ENCODE results near the gene OR10C1.

The OR10C1 gene

DNA sequence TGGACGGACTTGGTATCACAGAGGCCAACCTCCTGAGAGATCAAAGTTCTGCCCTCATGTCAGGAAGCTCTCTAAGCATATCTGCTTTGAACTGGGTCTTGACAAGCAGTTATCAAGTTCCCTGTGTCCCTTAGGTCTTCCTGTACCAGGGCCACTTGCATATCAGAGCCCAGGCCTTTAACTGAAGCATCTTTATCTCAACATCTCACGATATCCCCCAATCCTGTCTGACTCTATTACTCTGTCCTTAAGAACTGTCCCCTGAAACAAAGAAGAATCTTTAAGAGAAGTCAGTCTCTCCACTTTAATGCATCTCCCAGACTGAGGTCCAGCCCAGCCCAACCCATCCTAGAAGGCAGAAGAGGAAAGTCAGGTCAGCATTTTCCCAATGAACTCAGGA, 40.5 kb downstream of the OR10C1 start:
- TF ChIP-seq FOXK2 (IDR thresholded peaks at IDR 0.05) (no peak), L3MBTL2 (conservative IDR thresholded peaks at IDR 0.05) (no peak), HDGF (IDR thresholded peaks at IDR 0.05; ENCODE audit: borderline replicate concordance) (no peak), FOXM1 (IDR thresholded peaks at IDR 0.05; ENCODE audit: borderline replicate concordance) (no peak), BHLHE40 (IDR thresholded peaks at IDR 0.05; ENCODE audit: borderline replicate concordance) (no peak), SP1 (IDR thresholded peaks at IDR 0.05) (no peak), ELF4 (IDR thresholded peaks at IDR 0.05) (no peak), LEF1 (IDR thresholded peaks at IDR 0.05; ENCODE audit: borderline replicate concordance) (no peak), PKNOX1 (IDR thresholded peaks at IDR 0.05) (no peak), FOXA1 (IDR thresholded peaks at IDR 0.05) (no peak), TARDBP (IDR thresholded peaks at IDR 0.05) (no peak), ZNF384 (IDR thresholded peaks at IDR 0.05) (no peak), NFRKB (IDR thresholded peaks at IDR 0.05) (no peak), ARNT (IDR thresholded peaks at IDR 0.05) (no peak), CTBP1 (IDR thresholded peaks at IDR 0.05; ENCODE audit: borderline replicate concordance) (no peak)
- CTCF ChIA-PET = no interaction called here
- POLR2A ChIA-PET = no interaction called here
- DNase-seq (ENCODE audit: extremely low spot score) = no peak

DNA sequence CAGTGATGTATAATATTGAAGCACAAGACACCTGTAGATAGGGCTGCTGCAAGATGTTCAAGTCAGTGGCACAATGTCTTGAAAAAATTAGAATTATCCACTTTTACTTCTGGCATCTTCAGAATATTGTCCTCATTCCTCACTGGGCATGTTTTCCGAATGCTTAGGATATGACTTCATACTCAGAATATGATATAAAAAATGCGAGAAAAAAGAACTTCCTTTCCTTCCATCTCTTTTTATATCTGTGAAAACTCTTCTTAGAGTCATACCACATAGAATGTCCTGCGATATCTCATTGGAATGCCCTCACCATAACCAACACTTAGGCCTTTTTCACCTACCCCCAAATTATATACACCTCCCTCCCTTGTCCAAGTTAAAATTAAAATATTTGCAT, 44.1 kb downstream of the OR10C1 start:
- ChIA-PET CTCF (interaction anchor here (0.6 to 0.7 kb wide), 2 partner anchors 181 to 1124 kb away, joined by 3 to 5 read pairs; partner anchors contain the start of gene OR14J1), POLR2A (no interaction called here)
- DNase-seq (ENCODE audit: extremely low spot score) = no peak
- TF ChIP-seq L3MBTL2 (conservative IDR thresholded peaks at IDR 0.05) (no peak), FOXM1 (IDR thresholded peaks at IDR 0.05; ENCODE audit: borderline replicate concordance) (no peak), SUZ12 (IDR thresholded peaks at IDR 0.05) (no peak), FOXK2 (IDR thresholded peaks at IDR 0.05) (no peak), ZNF384 (IDR thresholded peaks at IDR 0.05) (no peak), ARNT (IDR thresholded peaks at IDR 0.05) (no peak), ELF4 (IDR thresholded peaks at IDR 0.05) (no peak), SP1 (IDR thresholded peaks at IDR 0.05) (no peak), PKNOX1 (IDR thresholded peaks at IDR 0.05) (no peak), BHLHE40 (IDR thresholded peaks at IDR 0.05; ENCODE audit: borderline replicate concordance) (no peak), FOXA1 (IDR thresholded peaks at IDR 0.05) (no peak), NFRKB (IDR thresholded peaks at IDR 0.05) (no peak), LEF1 (IDR thresholded peaks at IDR 0.05; ENCODE audit: borderline replicate concordance) (no peak), TARDBP (IDR thresholded peaks at IDR 0.05) (no peak)

DNA sequence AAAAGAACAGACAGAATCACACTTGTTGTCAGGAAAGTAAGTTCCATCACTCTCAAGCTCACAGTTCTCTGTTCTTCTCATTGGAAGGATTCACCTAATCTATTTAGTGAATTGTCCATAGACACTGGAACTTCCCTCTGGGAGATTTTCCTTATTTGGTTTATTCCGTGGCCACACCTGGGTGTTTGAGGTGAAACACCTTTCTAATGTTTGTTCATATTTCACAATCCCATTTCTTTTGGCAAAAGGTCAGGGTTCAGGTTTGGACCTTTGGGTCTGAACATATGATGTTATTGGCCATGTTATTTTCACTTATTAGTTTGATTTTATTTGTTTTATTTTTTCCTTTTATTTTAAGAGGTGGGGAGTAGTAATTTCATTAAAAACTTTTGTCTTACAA, 44.6 kb downstream of the OR10C1 start:
- DNase-seq (ENCODE audit: extremely low spot score) = no peak
- ChIA-PET POLR2A (no interaction called here), CTCF (interaction anchor here (0.6 kb wide), 1 partner anchor 133 kb away, joined by 4 read pairs; no protein-coding TSS in a partner anchor)
- TF ChIP-seq FOXM1 (IDR thresholded peaks at IDR 0.05; ENCODE audit: borderline replicate concordance) (no peak), FOXK2 (IDR thresholded peaks at IDR 0.05) (no peak), HDGF (IDR thresholded peaks at IDR 0.05; ENCODE audit: borderline replicate concordance) (no peak), ELF4 (IDR thresholded peaks at IDR 0.05) (no peak), BHLHE40 (IDR thresholded peaks at IDR 0.05; ENCODE audit: borderline replicate concordance) (no peak), FOXA1 (IDR thresholded peaks at IDR 0.05) (no peak), SUZ12 (IDR thresholded peaks at IDR 0.05) (no peak), TARDBP (IDR thresholded peaks at IDR 0.05) (no peak), CTBP1 (IDR thresholded peaks at IDR 0.05; ENCODE audit: borderline replicate concordance) (no peak), SP1 (IDR thresholded peaks at IDR 0.05) (no peak), ARNT (IDR thresholded peaks at IDR 0.05) (no peak), PKNOX1 (IDR thresholded peaks at IDR 0.05) (no peak), L3MBTL2 (conservative IDR thresholded peaks at IDR 0.05) (no peak)

DNA sequence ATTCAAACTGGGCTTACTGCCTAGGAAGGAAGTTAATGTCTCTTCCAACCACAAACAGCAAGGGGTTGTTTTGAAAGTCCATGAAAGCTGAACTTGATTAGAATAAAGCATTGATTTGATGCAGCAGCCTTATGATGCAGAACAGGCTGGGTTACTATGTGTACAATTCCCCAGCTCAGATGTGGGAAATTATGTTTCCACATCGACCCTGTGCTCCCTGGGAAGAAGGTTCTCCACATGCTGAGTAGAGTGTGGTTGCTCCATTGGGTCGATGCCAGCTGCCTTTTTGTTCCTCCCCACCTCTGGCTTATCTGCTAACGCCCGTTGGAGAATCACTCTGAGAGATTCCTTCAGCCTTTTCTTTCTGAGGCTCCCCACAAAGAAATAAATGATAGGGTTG, 47.5 kb downstream of the OR10C1 start:
- CTCF ChIA-PET = no interaction called here
- TF ChIP-seq BHLHE40 (IDR thresholded peaks at IDR 0.05; ENCODE audit: borderline replicate concordance) (no peak), LEF1 (IDR thresholded peaks at IDR 0.05; ENCODE audit: borderline replicate concordance) (no peak), NFRKB (IDR thresholded peaks at IDR 0.05) (no peak), SP1 (IDR thresholded peaks at IDR 0.05) (no peak), L3MBTL2 (conservative IDR thresholded peaks at IDR 0.05) (no peak), HDGF (IDR thresholded peaks at IDR 0.05; ENCODE audit: borderline replicate concordance) (no peak), SUZ12 (IDR thresholded peaks at IDR 0.05) (no peak), FOXM1 (IDR thresholded peaks at IDR 0.05; ENCODE audit: borderline replicate concordance) (no peak), ZNF384 (IDR thresholded peaks at IDR 0.05) (no peak), ARNT (IDR thresholded peaks at IDR 0.05) (no peak), TARDBP (IDR thresholded peaks at IDR 0.05) (no peak), CTBP1 (IDR thresholded peaks at IDR 0.05; ENCODE audit: borderline replicate concordance) (no peak), FOXA1 (IDR thresholded peaks at IDR 0.05) (no peak), ELF4 (IDR thresholded peaks at IDR 0.05) (no peak)
- DNase-seq (ENCODE audit: extremely low spot score) = no peak
- POLR2A ChIA-PET = no interaction called here

DNA sequence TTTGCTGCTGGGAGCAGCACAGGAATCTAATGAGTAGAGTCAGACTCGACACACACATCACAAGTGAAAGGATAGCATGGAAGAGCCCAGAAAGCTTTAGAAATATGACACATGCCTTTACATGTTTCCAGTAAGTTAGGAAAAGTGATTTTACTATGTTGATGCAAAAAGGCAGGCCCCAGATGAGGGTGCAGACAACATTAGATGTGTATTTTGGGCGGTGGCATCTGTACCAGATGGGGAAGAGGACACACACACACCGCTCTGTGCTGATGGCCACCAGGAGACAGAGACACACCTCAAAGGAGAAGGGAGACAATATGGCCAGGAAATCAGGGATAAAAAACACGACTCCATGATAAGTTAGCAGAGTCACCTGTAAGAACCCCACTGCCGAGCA, 48.0 kb downstream of the OR10C1 start:
- ChIA-PET CTCF (no interaction called here), POLR2A (no interaction called here)
- DNase-seq (ENCODE audit: extremely low spot score) = no peak
- TF ChIP-seq BHLHE40 (IDR thresholded peaks at IDR 0.05; ENCODE audit: borderline replicate concordance) (no peak), CTBP1 (IDR thresholded peaks at IDR 0.05; ENCODE audit: borderline replicate concordance) (no peak), ELF4 (IDR thresholded peaks at IDR 0.05) (no peak)

GRCh38 chr6:29487660-29488059, 48.6 kb downstream of the OR10C1 start, which contains the start of gene MAS1L:
TSS of gene MAS1L (minus strand) at chr6:29487956. CDS start at chr6:29487902, 54 bp downstream.
- DNase-seq (ENCODE audit: extremely low spot score) = no peak
- no peak for TF ChIP-seq NFRKB (IDR thresholded peaks at IDR 0.05)
- no peak for TF ChIP-seq L3MBTL2 (conservative IDR thresholded peaks at IDR 0.05)
- no peak for TF ChIP-seq PKNOX1 (IDR thresholded peaks at IDR 0.05)
- TF ChIP-seq ZNF384 (IDR thresholded peaks at IDR 0.05) = no peak
- no peak for TF ChIP-seq ELF4 (IDR thresholded peaks at IDR 0.05)
- no peak for TF ChIP-seq HDGF (IDR thresholded peaks at IDR 0.05; ENCODE audit: borderline replicate concordance)
- no peak for TF ChIP-seq ARNT (IDR thresholded peaks at IDR 0.05)
- TF ChIP-seq FOXK2 (IDR thresholded peaks at IDR 0.05) = no peak
- no peak for TF ChIP-seq FOXM1 (IDR thresholded peaks at IDR 0.05; ENCODE audit: borderline replicate concordance)
- TF ChIP-seq SUZ12 (IDR thresholded peaks at IDR 0.05) = no peak
- no peak for TF ChIP-seq FOXA1 (IDR thresholded peaks at IDR 0.05)
- no peak for TF ChIP-seq LEF1 (IDR thresholded peaks at IDR 0.05; ENCODE audit: borderline replicate concordance)
- no peak for TF ChIP-seq CTBP1 (IDR thresholded peaks at IDR 0.05; ENCODE audit: borderline replicate concordance)
- TF ChIP-seq BHLHE40 (IDR thresholded peaks at IDR 0.05; ENCODE audit: borderline replicate concordance) = no peak
- TF ChIP-seq TARDBP (IDR thresholded peaks at IDR 0.05) = no peak
- no peak for TF ChIP-seq SP1 (IDR thresholded peaks at IDR 0.05)
- ChIA-PET POLR2A (no interaction called here), CTCF (no interaction called here)

Measured in HEK293T (cell line).